ENCODE results near the gene TIAM1. TPM values are rescaled to one million over a fixed set of nuclear protein-coding genes. Genes with fewer than 3 reads are reported as not detected.

TIAM1 gene
- polyA plus RNA-seq, 3 donors from 2014 or later: 5.6 to 24.7 (median 9.1) TPM

GRCh38 chr21:31117128-31117916 is 226.7 kb downstream of the TIAM1 start:
- Mint-ChIP-seq H3K27me3 (ENCODE audit: low read depth in 3 of 3) (peaks cover 6 to 14% (median 8%) of the 10 kb centered on the region in 3 donors), H3K36me3 (peaks cover 0 to 28% (median 26%) of the 10 kb centered on the region in 3 donors), H3K4me1 (no peaks in the 10 kb centered on the region), H3K4me3 (no peak overlapping the region), H3K27ac (no peak overlapping the region), H3K9me3 (peaks cover 0 to 1% (median 0%) of the 10 kb centered on the region in 6 donors)
- no peak for DNase-seq

- peaks cover 0 to 15% (median 14%) of the 10 kb centered on the region in 3 donors for H3K36me3 Mint-ChIP-seq
- H3K27me3 Mint-ChIP-seq (ENCODE audit: low read depth in 3 of 3): peaks cover 3 to 10% (median 8%) of the 10 kb centered on the region in 3 donors
- H3K4me3 Mint-ChIP-seq: no peak overlapping the region
- DNase-seq: no peak
- peak overlapping the region in 1 of 6 donors; percentile 26 for H3K27ac Mint-ChIP-seq
- peaks cover 0 to 1% (median 0%) of the 10 kb centered on the region in 6 donors for H3K9me3 Mint-ChIP-seq
- no peaks in the 10 kb centered on the region for H3K4me1 Mint-ChIP-seq
These were observed 228.8 kb downstream of the TIAM1 start for GRCh38 chr21:31115249-31115648.

- peaks cover 0 to 1% (median 0%) of the 10 kb centered on the region in 6 donors for H3K9me3 Mint-ChIP-seq
- peaks cover 3 to 4% (median 3%) of the 10 kb centered on the region in 3 donors for H3K27me3 Mint-ChIP-seq (ENCODE audit: low read depth in 3 of 3)
- H3K4me3 Mint-ChIP-seq: no peak overlapping the region
- no peak for DNase-seq
- peaks cover 0 to under 1% (median 0%) of the 10 kb centered on the region in 3 donors for H3K36me3 Mint-ChIP-seq
- no peaks in the 10 kb centered on the region for H3K4me1 Mint-ChIP-seq
- H3K27ac Mint-ChIP-seq: no peak overlapping the region
These were observed 233.0 kb downstream of the TIAM1 start for GRCh38 chr21:31111093-31111492.

- Mint-ChIP-seq H3K27ac (no peak overlapping the region), H3K9me3 (no peaks in the 10 kb centered on the region), H3K36me3 (peaks cover 0 to 1% (median 0%) of the 10 kb centered on the region in 3 donors), H3K4me3 (no peak overlapping the region), H3K27me3 (ENCODE audit: low read depth in 3 of 3) (peaks cover 0 to 3% (median 2%) of the 10 kb centered on the region in 3 donors), H3K4me1 (no peaks in the 10 kb centered on the region)
- DNase-seq: no peak
These were observed 233.6 kb downstream of the TIAM1 start for GRCh38 chr21:31110430-31110829.

GRCh38 chr21:31107871-31108270 is 236.2 kb downstream of the TIAM1 start:
- no peak for DNase-seq
- Mint-ChIP-seq H3K9me3 (no peaks in the 10 kb centered on the region), H3K27me3 (ENCODE audit: low read depth in 3 of 3) (peaks cover 0 to 3% (median 2%) of the 10 kb centered on the region in 3 donors), H3K27ac (no peak overlapping the region), H3K36me3 (peaks cover 0 to 4% (median 0%) of the 10 kb centered on the region in 3 donors), H3K4me3 (no peak overlapping the region), H3K4me1 (peaks cover 0 to 6% of the 10 kb centered on the region in 2 donors)

- Mint-ChIP-seq H3K4me3 (no peak overlapping the region), H3K36me3 (peaks cover 0 to 4% (median 0%) of the 10 kb centered on the region in 3 donors), H3K27me3 (ENCODE audit: low read depth in 3 of 3) (peaks cover 0 to 4% (median 0%) of the 10 kb centered on the region in 3 donors), H3K4me1 (peaks cover 0 to 6% of the 10 kb centered on the region in 2 donors), H3K9me3 (no peaks in the 10 kb centered on the region), H3K27ac (no peak overlapping the region)
- no peak for DNase-seq
These were observed 236.8 kb downstream of the TIAM1 start for GRCh38 chr21:31107176-31107785.

GRCh38 chr21:31103571-31104265 is 240.3 kb downstream of the TIAM1 start:
- no peak for DNase-seq
- Mint-ChIP-seq H3K27me3 (ENCODE audit: low read depth in 3 of 3) (peaks cover 3 to 7% (median 6%) of the 10 kb centered on the region in 3 donors), H3K9me3 (no peaks in the 10 kb centered on the region), H3K4me1 (peaks cover 2 to 15% of the 10 kb centered on the region in 2 donors), H3K4me3 (no peak overlapping the region), H3K36me3 (peaks cover 0 to 4% (median 0%) of the 10 kb centered on the region in 3 donors), H3K27ac (no peak overlapping the region)

- no peaks in the 10 kb centered on the region for H3K9me3 Mint-ChIP-seq
- H3K27me3 Mint-ChIP-seq (ENCODE audit: low read depth in 3 of 3): peaks cover 3 to 10% (median 6%) of the 10 kb centered on the region in 3 donors
- no peak overlapping the region for H3K4me3 Mint-ChIP-seq
- peaks cover 0 to 4% (median 0%) of the 10 kb centered on the region in 3 donors for H3K36me3 Mint-ChIP-seq
- no peak overlapping the region for H3K27ac Mint-ChIP-seq
- H3K4me1 Mint-ChIP-seq: peaks cover 4 to 19% of the 10 kb centered on the region in 2 donors
- no peak for DNase-seq
These were observed 240.9 kb downstream of the TIAM1 start for GRCh38 chr21:31103163-31103562.

- Mint-ChIP-seq H3K27me3 (ENCODE audit: low read depth in 3 of 3) (peaks cover 5 to 10% (median 9%) of the 10 kb centered on the region in 3 donors), H3K27ac (no peak overlapping the region), H3K4me1 (peaks cover 4 to 19% of the 10 kb centered on the region in 2 donors), H3K36me3 (no peaks in the 10 kb centered on the region), H3K9me3 (no peaks in the 10 kb centered on the region), H3K4me3 (no peak overlapping the region)
- no peak for DNase-seq
These were observed 244.9 kb downstream of the TIAM1 start for GRCh38 chr21:31099122-31099521.

- no peaks in the 10 kb centered on the region for H3K9me3 Mint-ChIP-seq
- no peak overlapping the region for H3K4me3 Mint-ChIP-seq
- peaks cover 4 to 19% of the 10 kb centered on the region in 2 donors for H3K4me1 Mint-ChIP-seq
- peak; percentile 28 to 44 (median 41) for DNase-seq
- peaks cover 8 to 10% (median 9%) of the 10 kb centered on the region in 3 donors for H3K27me3 Mint-ChIP-seq (ENCODE audit: low read depth in 3 of 3)
- H3K36me3 Mint-ChIP-seq: no peaks in the 10 kb centered on the region
- H3K27ac Mint-ChIP-seq: no peak overlapping the region
These were observed 245.5 kb downstream of the TIAM1 start for GRCh38 chr21:31098576-31099005.

- Mint-ChIP-seq H3K4me1 (no peaks in the 10 kb centered on the region), H3K9me3 (no peaks in the 10 kb centered on the region)
These were observed 251.0 kb downstream of the TIAM1 start for GRCh38 chr21:31092832-31093625.

GRCh38 chr21:31090376-31090775 is 253.7 kb downstream of the TIAM1 start:
- H3K4me3 Mint-ChIP-seq: no peak overlapping the region
- H3K27me3 Mint-ChIP-seq (ENCODE audit: low read depth in 3 of 3): peaks cover 0 to 6% (median 4%) of the 10 kb centered on the region in 3 donors
- H3K36me3 Mint-ChIP-seq: no peaks in the 10 kb centered on the region
- H3K4me1 Mint-ChIP-seq: peaks cover 0 to 2% of the 10 kb centered on the region in 2 donors
- DNase-seq: no peak
- no peak overlapping the region for H3K27ac Mint-ChIP-seq
- H3K9me3 Mint-ChIP-seq: no peaks in the 10 kb centered on the region

More at GRCh38 chr21:31092832-31093625, 251.0 kb downstream of the TIAM1 start:
- DNase-seq: no peak
- peaks cover 2 to 6% (median 4%) of the 10 kb centered on the region in 3 donors for H3K27me3 Mint-ChIP-seq (ENCODE audit: low read depth in 3 of 3)
- H3K27ac Mint-ChIP-seq: peak overlapping the region in 1 of 6 donors; percentile 18
- H3K36me3 Mint-ChIP-seq: no peaks in the 10 kb centered on the region
- H3K4me3 Mint-ChIP-seq: no peak overlapping the region

GRCh38 chr21:31088474-31088751 is 255.6 kb downstream of the TIAM1 start:
- no peaks in the 10 kb centered on the region for H3K9me3 Mint-ChIP-seq

More at GRCh38 chr21:31088474-31088751, 255.6 kb downstream of the TIAM1 start:
- H3K4me1 Mint-ChIP-seq: peaks cover 0 to 2% of the 10 kb centered on the region in 2 donors
- no peaks in the 10 kb centered on the region for H3K36me3 Mint-ChIP-seq
- no peak overlapping the region for H3K4me3 Mint-ChIP-seq
- H3K27ac Mint-ChIP-seq: no peak overlapping the region
- H3K27me3 Mint-ChIP-seq (ENCODE audit: low read depth in 3 of 3): peaks cover 0 to 7% (median 2%) of the 10 kb centered on the region in 3 donors
- DNase-seq: peak in 1 of 3 donors; percentile 9
